ENCODE data around the gene DTX3. TPM values are rescaled to one million over a fixed set of nuclear protein-coding genes. Genes with fewer than 3 reads are reported as not detected.

The DTX3 gene
- total and polyA plus RNA-seq, 4 donors, result 1.1 to 3.2 (median 1.4) TPM

DNA sequence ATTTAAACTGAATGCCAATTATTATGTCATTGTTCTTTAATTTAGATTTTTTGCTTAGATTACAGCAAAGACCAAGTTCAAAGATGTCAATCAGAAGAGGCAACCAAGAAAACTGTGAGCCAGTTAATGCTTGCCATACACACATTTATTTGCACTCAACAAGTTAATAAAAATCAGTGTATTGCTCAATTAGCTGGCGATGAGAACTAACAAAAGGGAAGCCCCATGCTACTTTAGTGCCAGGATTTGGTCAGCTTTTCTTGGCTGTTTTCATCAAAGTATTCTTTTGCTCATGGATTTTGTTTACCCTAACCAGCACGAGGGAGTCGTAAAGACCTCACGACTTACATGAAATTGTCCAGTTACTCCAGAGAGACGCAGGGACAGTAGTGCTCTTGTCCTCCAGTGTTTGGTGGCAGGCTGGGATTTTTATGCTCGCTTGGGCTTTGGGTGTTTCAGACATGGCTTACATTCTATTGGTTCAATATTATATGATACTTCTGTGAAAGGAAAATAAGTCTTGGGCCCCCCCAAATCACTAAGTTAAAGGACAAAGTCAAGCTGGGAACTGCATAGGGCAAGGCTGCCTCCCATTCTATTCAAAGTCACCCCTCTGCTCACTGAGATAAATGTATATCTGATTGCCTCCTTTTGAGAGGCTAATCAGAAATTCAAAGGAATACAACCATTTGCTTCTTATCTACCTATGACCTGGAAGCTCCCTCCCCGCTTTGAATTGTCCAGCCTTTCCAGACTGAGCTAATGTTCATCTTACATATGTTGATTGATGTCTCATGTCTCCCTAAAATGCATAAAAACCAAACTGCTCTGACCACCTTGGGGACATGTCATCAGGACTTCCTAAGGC is 35.8 kb downstream of the DTX3 start:
- Histone ChIP-seq H3K9ac (ENCODE audit: low read depth in 1 of 2, low read length in 2 of 2) (no peak overlapping the region), H3K36me3 (ENCODE audit: control insufficient read depth in 4 of 4, insufficient read depth in 3 of 4, low read depth in 1 of 4, low read length in 3 of 4) (no peaks in the 10 kb centered on the region), H3K27ac (ENCODE audit: low read depth in 1 of 2, low read length in 2 of 2) (no peak overlapping the region), H3K27me3 (ENCODE audit: control insufficient read depth in 4 of 4, insufficient read depth in 4 of 4, low read length in 3 of 4) (peaks cover 0 to 5% (median 0%) of the 10 kb centered on the region in 4 donors), H3K4me1 (ENCODE audit: control insufficient read depth in 4 of 4, insufficient read depth in 4 of 4, low read length in 3 of 4) (no peaks in the 10 kb centered on the region), H3K9me3 (ENCODE audit: control insufficient read depth in 4 of 4, low read length in 3 of 4) (no peaks in the 10 kb centered on the region), H3K4me3 (ENCODE audit: low read depth in 1 of 3, low read length in 3 of 3) (no peak overlapping the region)
- TF ChIP-seq, protein P1, sequence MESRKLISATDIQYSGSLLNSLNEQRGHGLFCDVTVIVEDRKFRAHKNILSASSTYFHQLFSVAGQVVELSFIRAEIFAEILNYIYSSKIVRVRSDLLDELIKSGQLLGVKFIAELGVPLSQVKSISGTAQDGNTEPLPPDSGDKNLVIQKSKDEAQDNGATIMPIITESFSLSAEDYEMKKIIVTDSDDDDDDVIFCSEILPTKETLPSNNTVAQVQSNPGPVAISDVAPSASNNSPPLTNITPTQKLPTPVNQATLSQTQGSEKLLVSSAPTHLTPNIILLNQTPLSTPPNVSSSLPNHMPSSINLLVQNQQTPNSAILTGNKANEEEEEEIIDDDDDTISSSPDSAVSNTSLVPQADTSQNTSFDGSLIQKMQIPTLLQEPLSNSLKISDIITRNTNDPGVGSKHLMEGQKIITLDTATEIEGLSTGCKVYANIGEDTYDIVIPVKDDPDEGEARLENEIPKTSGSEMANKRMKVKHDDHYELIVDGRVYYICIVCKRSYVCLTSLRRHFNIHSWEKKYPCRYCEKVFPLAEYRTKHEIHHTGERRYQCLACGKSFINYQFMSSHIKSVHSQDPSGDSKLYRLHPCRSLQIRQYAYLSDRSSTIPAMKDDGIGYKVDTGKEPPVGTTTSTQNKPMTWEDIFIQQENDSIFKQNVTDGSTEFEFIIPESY (IDR thresholded peaks at IDR 0.05), result no peak
- no peak for TF ChIP-seq GABPA (IDR thresholded peaks at IDR 0.05 in 1 of 2, conservative IDR thresholded peaks at IDR 0.05 in 1 of 2)
- no peak for TF ChIP-seq JUND (IDR thresholded peaks at IDR 0.05)
- TF ChIP-seq NR2F2 (IDR thresholded peaks at IDR 0.05), result no peak
- no peak for TF ChIP-seq TAF1 (conservative IDR thresholded peaks at IDR 0.05)
- TF ChIP-seq FOXA1 (IDR thresholded peaks at IDR 0.05), result no peak
- no peak for TF ChIP-seq RAD21 (IDR thresholded peaks at IDR 0.05)
- TF ChIP-seq, protein P2, sequence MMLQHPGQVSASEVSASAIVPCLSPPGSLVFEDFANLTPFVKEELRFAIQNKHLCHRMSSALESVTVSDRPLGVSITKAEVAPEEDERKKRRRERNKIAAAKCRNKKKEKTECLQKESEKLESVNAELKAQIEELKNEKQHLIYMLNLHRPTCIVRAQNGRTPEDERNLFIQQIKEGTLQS (IDR thresholded peaks at IDR 0.05), result no peak
- TF ChIP-seq, protein P3, sequence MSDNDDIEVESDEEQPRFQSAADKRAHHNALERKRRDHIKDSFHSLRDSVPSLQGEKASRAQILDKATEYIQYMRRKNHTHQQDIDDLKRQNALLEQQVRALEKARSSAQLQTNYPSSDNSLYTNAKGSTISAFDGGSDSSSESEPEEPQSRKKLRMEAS (IDR thresholded peaks at IDR 0.05), result no peak
- no peak for TF ChIP-seq HNF4A (conservative IDR thresholded peaks at IDR 0.05)
- no peak for TF ChIP-seq RXRA (IDR thresholded peaks at IDR 0.05)
- no peak for TF ChIP-seq FOXA2 (IDR thresholded peaks at IDR 0.05)
- TF ChIP-seq, protein P4, sequence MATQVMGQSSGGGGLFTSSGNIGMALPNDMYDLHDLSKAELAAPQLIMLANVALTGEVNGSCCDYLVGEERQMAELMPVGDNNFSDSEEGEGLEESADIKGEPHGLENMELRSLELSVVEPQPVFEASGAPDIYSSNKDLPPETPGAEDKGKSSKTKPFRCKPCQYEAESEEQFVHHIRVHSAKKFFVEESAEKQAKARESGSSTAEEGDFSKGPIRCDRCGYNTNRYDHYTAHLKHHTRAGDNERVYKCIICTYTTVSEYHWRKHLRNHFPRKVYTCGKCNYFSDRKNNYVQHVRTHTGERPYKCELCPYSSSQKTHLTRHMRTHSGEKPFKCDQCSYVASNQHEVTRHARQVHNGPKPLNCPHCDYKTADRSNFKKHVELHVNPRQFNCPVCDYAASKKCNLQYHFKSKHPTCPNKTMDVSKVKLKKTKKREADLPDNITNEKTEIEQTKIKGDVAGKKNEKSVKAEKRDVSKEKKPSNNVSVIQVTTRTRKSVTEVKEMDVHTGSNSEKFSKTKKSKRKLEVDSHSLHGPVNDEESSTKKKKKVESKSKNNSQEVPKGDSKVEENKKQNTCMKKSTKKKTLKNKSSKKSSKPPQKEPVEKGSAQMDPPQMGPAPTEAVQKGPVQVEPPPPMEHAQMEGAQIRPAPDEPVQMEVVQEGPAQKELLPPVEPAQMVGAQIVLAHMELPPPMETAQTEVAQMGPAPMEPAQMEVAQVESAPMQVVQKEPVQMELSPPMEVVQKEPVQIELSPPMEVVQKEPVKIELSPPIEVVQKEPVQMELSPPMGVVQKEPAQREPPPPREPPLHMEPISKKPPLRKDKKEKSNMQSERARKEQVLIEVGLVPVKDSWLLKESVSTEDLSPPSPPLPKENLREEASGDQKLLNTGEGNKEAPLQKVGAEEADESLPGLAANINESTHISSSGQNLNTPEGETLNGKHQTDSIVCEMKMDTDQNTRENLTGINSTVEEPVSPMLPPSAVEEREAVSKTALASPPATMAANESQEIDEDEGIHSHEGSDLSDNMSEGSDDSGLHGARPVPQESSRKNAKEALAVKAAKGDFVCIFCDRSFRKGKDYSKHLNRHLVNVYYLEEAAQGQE (IDR thresholded peaks at IDR 0.05), result no peak
- TF ChIP-seq YY1 (IDR thresholded peaks at IDR 0.05), result no peak
- TF ChIP-seq, protein P5, sequence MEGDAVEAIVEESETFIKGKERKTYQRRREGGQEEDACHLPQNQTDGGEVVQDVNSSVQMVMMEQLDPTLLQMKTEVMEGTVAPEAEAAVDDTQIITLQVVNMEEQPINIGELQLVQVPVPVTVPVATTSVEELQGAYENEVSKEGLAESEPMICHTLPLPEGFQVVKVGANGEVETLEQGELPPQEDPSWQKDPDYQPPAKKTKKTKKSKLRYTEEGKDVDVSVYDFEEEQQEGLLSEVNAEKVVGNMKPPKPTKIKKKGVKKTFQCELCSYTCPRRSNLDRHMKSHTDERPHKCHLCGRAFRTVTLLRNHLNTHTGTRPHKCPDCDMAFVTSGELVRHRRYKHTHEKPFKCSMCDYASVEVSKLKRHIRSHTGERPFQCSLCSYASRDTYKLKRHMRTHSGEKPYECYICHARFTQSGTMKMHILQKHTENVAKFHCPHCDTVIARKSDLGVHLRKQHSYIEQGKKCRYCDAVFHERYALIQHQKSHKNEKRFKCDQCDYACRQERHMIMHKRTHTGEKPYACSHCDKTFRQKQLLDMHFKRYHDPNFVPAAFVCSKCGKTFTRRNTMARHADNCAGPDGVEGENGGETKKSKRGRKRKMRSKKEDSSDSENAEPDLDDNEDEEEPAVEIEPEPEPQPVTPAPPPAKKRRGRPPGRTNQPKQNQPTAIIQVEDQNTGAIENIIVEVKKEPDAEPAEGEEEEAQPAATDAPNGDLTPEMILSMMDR (IDR thresholded peaks at IDR 0.05; ENCODE audit: low read depth, low read length, missing input control), result no peak
- TF ChIP-seq HNF4G (IDR thresholded peaks at IDR 0.05), result no peak
- TF ChIP-seq SP1 (IDR thresholded peaks at IDR 0.05), result no peak
- no peak for TF ChIP-seq EGR1 (IDR thresholded peaks at IDR 0.05; ENCODE audit: low read depth in 2 of 2)
- WGBS, result 60% methylated on average over 7 of the region's 7 CpGs
- no peak for DNase-seq (ENCODE audit: low spot score)
